Measurements from ENCODE around the gene RND2. TPM values are rescaled to one million over a fixed set of nuclear protein-coding genes. Genes with fewer than 3 reads are reported as not detected.
A peak's percentile ranks its signal among the peaks of the same experiment; 100 is the strongest.

The RND2 gene
- polyA plus RNA-seq, 1 donor (not counting 4 experiments of a cell fraction or from before 2014, with no cell fraction given): 0.12 TPM

- H2AFZ ChIP-seq (ENCODE audit: control insufficient read depth, low read length): no peak overlapping the region
- H3K9ac ChIP-seq (ENCODE audit: control insufficient read depth, extremely low read depth, insufficient read depth, low read length): no peak overlapping the region
- DNase-seq (ENCODE audit: low read depth, low spot score) (no peak), FAIRE-seq (no peak)
- TF ChIP-seq, protein P1, sequence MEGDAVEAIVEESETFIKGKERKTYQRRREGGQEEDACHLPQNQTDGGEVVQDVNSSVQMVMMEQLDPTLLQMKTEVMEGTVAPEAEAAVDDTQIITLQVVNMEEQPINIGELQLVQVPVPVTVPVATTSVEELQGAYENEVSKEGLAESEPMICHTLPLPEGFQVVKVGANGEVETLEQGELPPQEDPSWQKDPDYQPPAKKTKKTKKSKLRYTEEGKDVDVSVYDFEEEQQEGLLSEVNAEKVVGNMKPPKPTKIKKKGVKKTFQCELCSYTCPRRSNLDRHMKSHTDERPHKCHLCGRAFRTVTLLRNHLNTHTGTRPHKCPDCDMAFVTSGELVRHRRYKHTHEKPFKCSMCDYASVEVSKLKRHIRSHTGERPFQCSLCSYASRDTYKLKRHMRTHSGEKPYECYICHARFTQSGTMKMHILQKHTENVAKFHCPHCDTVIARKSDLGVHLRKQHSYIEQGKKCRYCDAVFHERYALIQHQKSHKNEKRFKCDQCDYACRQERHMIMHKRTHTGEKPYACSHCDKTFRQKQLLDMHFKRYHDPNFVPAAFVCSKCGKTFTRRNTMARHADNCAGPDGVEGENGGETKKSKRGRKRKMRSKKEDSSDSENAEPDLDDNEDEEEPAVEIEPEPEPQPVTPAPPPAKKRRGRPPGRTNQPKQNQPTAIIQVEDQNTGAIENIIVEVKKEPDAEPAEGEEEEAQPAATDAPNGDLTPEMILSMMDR (optimal IDR thresholded peaks at IDR 0.05 in 1 of 3, IDR thresholded peaks at IDR 0.05 in 1 of 3, conservative IDR thresholded peaks at IDR 0.05 in 1 of 3; ENCODE audit: extremely low read depth in 1 of 3, insufficient read depth in 2 of 3, low read length in 3 of 3): no peak
- TF ChIP-seq EZH2 (IDR thresholded peaks at IDR 0.05; ENCODE audit: low read length): no peak
- peaks cover 4 to 20% of the 10 kb centered on the region in 2 experiments for H3K36me3 ChIP-seq (ENCODE audit: control insufficient read depth in 2 of 2, extremely low read depth in 1 of 2, insufficient read depth in 2 of 2, low read length in 2 of 2)
- no peaks in the 10 kb centered on the region for H3K9me1 ChIP-seq (ENCODE audit: control insufficient read depth, extremely low read depth, insufficient read depth, low read length)
- H4K20me1 ChIP-seq (ENCODE audit: control insufficient read depth, extremely low read depth, insufficient read depth, low read length): no peaks in the 10 kb centered on the region
- H3K4me3 ChIP-seq (ENCODE audit: control insufficient read depth in 2 of 3, extremely low read depth in 1 of 3, insufficient read depth in 2 of 3, low read depth in 1 of 3, low read length in 3 of 3): no peak overlapping the region
- H3K9me3 ChIP-seq (ENCODE audit: control insufficient read depth, low read depth, low read length): no peaks in the 10 kb centered on the region
- H3K4me1 ChIP-seq (ENCODE audit: control insufficient read depth, extremely low read depth, insufficient read depth, low read length): peaks cover 24% of the 10 kb centered on the region
- no peaks in the 10 kb centered on the region for H3K27me3 ChIP-seq (ENCODE audit: control insufficient read depth, extremely low read depth, insufficient read depth, low read length)
- H3K4me2 ChIP-seq (ENCODE audit: control insufficient read depth, extremely low read depth, insufficient read depth, low read depth, low read length): no peak overlapping the region
- dilution Hi-C loops (cut with MboI; ENCODE audit: extremely low pct_ligation_motif_present, low sequenced_read_pairs): no loop called here
- H3K79me2 ChIP-seq (ENCODE audit: control insufficient read depth, insufficient read depth, low read length): peaks cover 34% of the 10 kb centered on the region
- no peak overlapping the region for H3K27ac ChIP-seq (ENCODE audit: control insufficient read depth, insufficient read depth, low read length)
Measured at GRCh38 chr17:42985225-42985624, 39.8 kb upstream of the RND2 start.

- Histone ChIP-seq H3K4me3 (ENCODE audit: control insufficient read depth in 2 of 3, extremely low read depth in 1 of 3, insufficient read depth in 2 of 3, low read depth in 1 of 3, low read length in 3 of 3) (no peak overlapping the region), H3K27ac (ENCODE audit: control insufficient read depth, insufficient read depth, low read length) (peak overlapping the region; percentile 60), H3K36me3 (ENCODE audit: control insufficient read depth in 2 of 2, extremely low read depth in 1 of 2, insufficient read depth in 2 of 2, low read length in 2 of 2) (peaks cover 15 to 29% of the 10 kb centered on the region in 2 experiments), H3K4me2 (ENCODE audit: control insufficient read depth, extremely low read depth, insufficient read depth, low read depth, low read length) (no peak overlapping the region), H3K9ac (ENCODE audit: control insufficient read depth, extremely low read depth, insufficient read depth, low read length) (no peak overlapping the region), H3K9me3 (ENCODE audit: control insufficient read depth, low read depth, low read length) (no peaks in the 10 kb centered on the region), H2AFZ (ENCODE audit: control insufficient read depth, low read length) (no peak overlapping the region), H3K27me3 (ENCODE audit: control insufficient read depth, extremely low read depth, insufficient read depth, low read length) (no peaks in the 10 kb centered on the region), H3K4me1 (ENCODE audit: control insufficient read depth, extremely low read depth, insufficient read depth, low read length) (peaks cover 29% of the 10 kb centered on the region), H4K20me1 (ENCODE audit: control insufficient read depth, extremely low read depth, insufficient read depth, low read length) (no peaks in the 10 kb centered on the region), H3K79me2 (ENCODE audit: control insufficient read depth, insufficient read depth, low read length) (peaks cover 3% of the 10 kb centered on the region), H3K9me1 (ENCODE audit: control insufficient read depth, extremely low read depth, insufficient read depth, low read length) (no peaks in the 10 kb centered on the region)
- dilution Hi-C loops (cut with MboI; ENCODE audit: extremely low pct_ligation_motif_present, low sequenced_read_pairs): no loop called here
- TF ChIP-seq, protein P1 (optimal IDR thresholded peaks at IDR 0.05 in 1 of 3, IDR thresholded peaks at IDR 0.05 in 1 of 3, conservative IDR thresholded peaks at IDR 0.05 in 1 of 3; ENCODE audit: extremely low read depth in 1 of 3, insufficient read depth in 2 of 3, low read length in 3 of 3): no peak
- TF ChIP-seq EZH2 (IDR thresholded peaks at IDR 0.05; ENCODE audit: low read length): no peak
- no peak for DNase-seq (ENCODE audit: low read depth, low spot score)
- FAIRE-seq: no peak
Measured at GRCh38 chr17:42989141-42989540, 35.9 kb upstream of the RND2 start.

Data from keratinocyte (primary cell).